GM03348 (cell line): Measurements from ENCODE around the gene ZC2HC1C.

Experiments used
- DNase-seq: peaks from one replicate; pipeline ENCODE4 v3.0.0; 2012; ENCODE audit warnings: low spot score

The ZC2HC1C gene

DNA sequence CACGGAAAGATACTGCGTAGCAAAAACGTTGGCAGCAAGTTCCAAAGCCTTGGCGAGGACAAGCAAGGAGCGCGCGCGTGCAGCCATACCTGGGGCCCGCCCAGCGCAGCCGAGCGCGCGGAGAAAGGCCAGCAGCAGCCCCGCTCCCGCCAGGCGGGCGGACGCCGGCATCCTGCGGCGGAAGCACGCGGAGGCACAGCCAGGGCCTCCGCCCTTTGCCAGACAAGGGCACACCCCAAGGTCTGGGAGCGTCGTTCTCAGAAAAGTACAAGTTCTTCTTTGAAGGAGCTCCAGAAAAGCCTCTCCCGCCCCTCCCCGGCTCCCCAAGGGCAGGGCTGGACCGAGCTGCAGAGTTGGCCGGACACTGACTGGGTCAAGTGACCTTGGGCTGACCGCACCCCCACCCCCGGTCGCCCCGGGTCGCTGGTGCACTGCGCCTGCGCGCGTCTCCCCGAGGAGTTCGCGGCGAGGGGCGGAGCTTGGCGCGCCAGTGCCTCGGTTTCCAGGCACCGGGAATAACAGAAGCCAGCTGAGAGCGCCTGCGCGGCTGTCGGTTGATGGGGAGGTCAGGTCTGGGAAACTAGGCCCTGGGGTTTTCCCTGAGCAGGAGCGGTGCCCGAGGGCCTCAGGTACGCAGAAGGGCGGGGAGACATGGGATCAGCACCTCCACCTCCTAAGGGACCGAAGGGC, at the start of gene ZC2HC1C:
Gene ZC2HC1C (plus strand): TSS at position 521 of the 690 bp plus-strand sequence. CDS start 933 bp downstream, outside the sequence.
- DNase-seq = peak; percentile 97

GRCh38 chr14:75022655-75023054, 46.8 kb upstream of the ZC2HC1C start:
- DNase-seq = no peak

DNA sequence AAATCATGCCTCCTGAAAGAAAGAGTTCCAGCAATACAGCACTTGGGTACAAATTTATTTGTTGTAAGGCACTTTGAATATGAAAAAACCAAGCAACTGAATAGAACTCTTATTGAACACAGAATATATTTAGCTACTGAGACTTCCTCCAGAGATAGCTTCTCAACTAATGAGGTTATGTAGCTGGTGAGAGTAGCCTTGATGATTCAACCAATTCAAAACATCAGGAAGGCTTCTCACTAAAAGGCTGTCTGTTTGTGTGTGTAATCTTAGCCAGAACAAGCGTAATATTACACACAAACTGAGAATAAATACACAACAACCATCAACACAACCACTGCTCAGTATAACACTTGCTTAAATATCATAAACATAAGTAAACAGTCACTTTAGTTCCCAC, 46.3 kb upstream of the ZC2HC1C start:
- DNase-seq = no peak

DNA sequence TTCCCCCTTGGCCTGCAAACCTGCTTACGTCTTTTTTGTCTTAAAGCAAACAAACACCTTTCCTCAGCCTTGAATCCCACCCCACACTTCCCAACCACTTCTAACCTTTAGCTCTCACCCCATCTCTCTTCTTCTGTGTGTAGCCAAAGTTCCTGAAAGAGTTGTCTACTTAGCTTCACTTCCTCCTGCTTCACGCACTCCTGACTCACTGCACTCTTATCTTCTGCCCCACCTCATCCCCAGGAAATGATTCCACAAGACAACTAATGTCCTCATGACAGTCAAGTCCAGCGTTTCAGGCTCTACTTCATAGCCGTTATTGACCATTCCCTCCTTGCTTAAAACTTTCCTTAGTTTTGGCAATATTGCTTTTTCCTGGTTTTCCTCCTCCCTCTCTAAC, 44.4 kb upstream of the ZC2HC1C start:
- DNase-seq = peak; percentile 13

GRCh38 chr14:75025876-75026275, 43.6 kb upstream of the ZC2HC1C start:
- DNase-seq = no peak

- DNase-seq = no peak
Observed at GRCh38 chr14:75030147-75030546, 39.3 kb upstream of the ZC2HC1C start.

- no peak for DNase-seq
Observed at GRCh38 chr14:75032939-75033338, 36.5 kb upstream of the ZC2HC1C start.

- no peak for DNase-seq
Observed at GRCh38 chr14:75040507-75040906, 28.9 kb upstream of the ZC2HC1C start.

DNA sequence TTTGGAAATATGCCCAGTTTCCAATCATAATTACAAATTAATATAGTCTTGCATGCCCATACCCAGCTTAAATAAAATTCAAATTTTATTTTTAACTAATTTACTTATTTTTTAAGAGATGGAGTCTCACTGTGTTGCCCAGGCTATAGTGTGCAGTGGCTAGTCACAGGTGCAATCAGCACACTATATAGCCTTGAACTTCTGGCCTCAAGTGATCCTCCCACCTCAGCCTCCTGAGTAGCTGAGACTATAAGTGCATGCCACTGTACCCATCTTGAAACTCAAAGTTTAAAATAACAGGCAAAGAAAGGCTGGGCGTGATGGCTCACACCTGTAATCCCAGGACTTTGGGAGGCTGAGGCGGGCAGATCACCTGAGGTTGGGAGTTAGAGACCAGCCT, 28.5 kb upstream of the ZC2HC1C start:
- DNase-seq = no peak

DNA sequence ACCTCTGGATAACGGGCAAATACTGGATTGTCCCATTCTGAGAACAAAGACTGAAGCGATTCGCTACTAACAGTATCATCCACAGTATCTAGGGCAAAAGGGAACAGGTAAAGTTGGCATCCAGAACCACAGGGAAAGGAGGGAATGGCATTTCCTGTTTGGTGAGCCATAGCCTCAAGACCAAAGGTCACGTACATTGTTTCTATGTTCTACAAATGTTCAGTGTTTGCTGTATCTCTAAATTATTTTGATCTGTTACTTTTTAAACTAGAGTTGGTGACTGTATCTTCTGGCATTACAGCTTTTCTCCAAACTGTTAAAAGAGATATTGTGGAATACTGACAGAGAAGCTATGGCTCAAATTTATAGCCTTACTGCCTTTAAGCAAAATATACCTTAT, 27.8 kb upstream of the ZC2HC1C start:
- DNase-seq = no peak

DNA sequence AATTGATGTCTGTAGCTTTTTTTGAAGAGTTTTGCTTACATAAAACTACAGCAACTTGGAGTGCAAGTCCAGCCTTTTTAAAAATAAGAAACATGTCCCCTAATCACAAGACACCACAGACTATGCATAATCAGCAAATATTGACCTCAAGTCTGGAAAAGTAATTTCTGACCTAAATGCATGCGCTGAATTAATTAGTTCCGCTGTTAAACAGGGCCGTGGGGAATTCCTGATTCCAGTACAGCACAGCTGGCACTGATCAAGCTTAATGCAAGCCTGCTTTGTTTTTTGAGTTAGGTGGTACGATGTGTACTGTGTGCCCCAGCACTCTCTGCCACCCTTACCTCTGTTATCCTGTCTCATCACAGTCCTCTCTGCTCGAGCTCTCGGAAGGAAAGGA, 27.4 kb upstream of the ZC2HC1C start:
- no peak for DNase-seq

DNA sequence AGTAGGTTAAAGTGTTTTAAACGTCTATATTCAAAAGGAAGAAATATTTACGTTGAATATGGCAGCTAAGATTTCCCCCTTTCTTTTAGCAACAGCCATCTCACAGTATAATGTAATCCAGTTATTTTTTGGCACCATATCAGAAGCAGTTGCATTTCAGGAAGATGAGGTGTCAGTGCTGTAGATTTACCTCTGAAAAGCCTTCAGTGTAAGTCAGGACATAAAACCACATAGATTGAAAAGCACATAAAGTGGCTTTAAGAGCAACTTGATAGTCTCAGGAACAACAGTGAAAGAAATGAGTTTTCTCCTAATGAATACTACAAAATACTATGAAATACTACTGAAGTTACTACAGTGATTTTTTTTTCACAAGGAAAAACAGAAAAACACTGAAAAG, 25.1 kb upstream of the ZC2HC1C start:
- DNase-seq = peak; percentile 43

DNA sequence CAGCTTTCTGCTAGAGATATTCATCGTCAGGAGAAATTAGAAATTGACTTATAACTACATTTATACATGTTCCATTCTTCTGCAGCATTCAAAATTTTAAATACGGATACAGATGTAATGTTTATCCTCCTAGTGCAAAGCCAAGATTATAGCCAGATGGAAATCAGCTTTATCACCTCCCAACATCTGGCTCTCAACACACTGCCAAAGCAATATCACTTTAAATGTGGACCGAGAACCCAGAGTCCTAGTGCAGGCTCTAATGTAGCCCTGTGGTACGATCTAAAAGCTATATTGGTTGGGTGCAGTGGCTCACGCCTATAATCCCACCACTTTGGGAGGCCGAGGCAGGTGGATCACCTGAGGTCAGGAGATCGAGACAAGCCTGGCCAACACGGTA, 24.7 kb upstream of the ZC2HC1C start:
- DNase-seq = peak; percentile 14

- no peak for DNase-seq
Observed at GRCh38 chr14:75046275-75046674, 23.2 kb upstream of the ZC2HC1C start.

GRCh38 chr14:75046899-75047298, 22.5 kb upstream of the ZC2HC1C start:
- DNase-seq = no peak

DNA sequence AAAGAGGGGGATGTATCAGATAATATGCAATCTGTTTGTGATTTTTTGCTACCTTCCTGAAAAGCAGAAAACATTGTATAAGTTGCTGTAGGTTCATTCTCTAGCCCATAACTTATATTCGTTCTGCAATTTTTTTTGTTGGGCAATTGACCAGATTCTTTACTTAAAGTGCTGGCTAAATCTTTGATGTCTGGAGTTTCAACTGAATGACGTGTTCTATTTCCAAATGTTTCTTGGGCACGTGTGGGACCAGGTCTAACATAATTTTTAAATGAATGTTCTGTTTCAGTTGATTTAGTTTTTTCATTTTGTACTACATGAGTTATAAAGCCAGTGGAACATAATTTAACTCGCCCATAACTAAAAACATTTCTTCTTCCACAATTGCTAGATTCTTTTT, 21.9 kb upstream of the ZC2HC1C start:
- DNase-seq = no peak

DNA sequence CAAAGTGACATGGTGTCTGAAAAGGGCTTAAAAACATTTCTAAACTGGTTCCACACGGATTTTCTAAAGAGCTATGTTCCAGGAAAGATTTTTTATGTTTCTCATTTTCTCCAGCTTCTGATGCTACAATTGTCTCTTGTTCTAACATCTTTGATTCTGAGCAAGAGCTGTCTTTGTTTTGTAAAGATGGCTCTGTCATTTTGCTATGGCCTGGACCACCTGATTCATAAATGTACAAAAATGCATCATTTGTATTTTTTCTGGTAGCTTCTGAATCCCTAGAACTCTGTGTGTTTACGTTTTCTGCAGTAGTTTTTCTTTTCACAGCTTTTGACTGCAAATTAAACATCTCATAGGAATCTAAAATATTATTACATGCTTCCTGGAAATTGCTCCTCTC, 21.3 kb upstream of the ZC2HC1C start:
- no peak for DNase-seq

- no peak for DNase-seq
Observed at GRCh38 chr14:75049136-75049535, 20.3 kb upstream of the ZC2HC1C start.

DNA sequence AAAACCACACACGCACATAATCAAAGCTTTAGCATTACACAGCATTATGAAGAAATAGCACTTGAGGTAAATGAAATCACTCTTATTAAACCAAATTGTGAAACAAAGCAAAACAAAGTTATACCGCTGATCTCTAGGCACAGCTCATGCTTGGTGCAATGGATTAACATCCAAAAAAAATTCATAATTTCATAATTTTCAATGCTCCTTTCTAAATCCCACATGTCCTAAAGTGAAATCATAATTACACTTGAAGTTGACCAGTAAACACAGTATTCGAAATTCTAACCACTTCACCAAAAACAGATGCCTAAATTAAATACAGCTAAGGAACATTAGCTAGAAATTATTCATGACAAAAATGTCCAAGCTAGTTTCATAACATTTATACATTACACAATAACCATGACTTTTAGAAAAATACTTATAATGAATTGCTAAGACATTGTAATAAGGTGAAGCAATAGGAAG, 19.7 kb upstream of the ZC2HC1C start:
- DNase-seq = peak; percentile 48

DNA sequence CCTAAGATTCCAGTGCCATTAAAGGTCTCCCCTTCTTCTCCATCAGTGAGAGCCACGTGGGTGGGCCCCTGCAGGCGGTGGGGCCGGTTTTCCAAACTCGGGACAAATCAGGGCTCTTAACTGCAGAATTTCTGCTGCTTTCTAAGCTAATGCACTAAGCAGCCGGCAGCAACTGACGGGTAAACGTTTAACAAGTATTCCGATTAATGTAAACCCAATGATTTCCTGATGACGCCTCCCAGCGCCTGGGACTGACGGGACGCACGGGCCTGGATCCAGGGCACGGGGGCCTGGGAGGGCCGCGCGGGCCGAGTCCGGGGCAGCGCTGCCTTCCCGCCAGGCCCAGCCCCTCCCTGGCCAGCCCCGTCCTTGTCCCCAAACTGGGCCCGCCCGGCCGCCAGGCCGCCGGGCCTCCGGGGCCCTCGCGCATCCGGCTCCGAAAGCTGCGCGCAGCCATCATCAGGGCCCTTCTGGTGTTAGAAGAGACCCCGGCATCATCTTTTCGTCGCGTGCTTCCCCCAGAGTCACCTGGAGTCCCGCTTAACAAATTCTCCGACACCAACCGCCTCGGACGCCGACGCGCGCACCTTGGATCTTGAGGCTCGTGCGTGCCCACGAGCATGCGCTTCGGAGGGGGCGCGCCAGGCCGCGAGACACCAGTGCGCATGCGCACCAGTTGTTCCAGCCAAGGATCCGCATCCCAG, 18.4 kb upstream of the ZC2HC1C start, which contains the start of gene MLH3:
Gene MLH3 (minus strand): TSS at position 616 of the 704 bp plus-strand sequence. CDS start 1,812 bp downstream, outside the sequence.
- peak; percentile 93 for DNase-seq

GRCh38 chr14:75051556-75051899, 17.9 kb upstream of the ZC2HC1C start:
- DNase-seq = no peak

DNA sequence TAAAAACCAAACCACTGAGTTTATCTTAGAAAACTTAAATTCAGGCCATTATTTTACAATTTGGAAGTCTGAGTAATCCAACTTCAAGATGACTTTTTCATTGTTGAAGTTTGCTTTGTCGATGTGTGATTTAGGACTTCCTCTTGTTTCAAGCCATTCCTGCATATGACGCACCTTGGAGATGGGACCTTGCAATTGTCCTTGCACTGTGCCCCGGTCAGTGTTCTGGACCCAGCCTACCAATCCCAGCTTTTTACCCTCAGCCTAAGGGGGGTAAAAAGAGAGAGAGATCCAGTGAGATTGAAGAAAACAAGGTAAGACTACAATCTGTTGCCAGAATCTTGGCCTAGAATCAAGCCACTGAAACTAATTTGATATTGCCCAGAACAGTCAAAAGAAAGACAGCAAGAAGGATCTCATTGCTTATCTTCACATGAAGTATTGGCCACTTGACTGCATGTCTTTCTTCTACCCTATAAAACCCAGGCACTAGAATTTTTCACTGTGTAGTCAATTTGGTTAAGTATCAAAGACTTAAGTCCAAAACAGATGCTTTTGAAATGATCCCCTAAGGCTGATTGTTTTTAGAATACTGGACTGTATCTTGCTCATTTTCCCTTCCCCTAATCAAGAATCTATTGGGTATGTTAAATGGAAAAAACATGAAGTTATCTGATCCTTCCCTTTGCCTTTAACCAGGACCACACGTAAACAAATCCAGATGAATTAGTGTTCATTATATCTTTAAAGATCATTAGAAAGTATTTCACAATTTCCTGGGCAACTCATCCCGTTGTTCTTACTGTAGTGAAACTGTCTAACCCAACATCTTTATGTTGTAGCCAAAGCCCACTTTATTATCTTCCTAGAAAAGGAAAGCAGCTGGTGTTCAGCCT, 15.8 kb upstream of the ZC2HC1C start:
- peak; percentile 37 for DNase-seq

GRCh38 chr14:75054421-75054820, 15.0 kb upstream of the ZC2HC1C start:
- DNase-seq = no peak
